Neural progenitor cell (in vitro differentiated cells): Measurements from ENCODE around the gene CRHR2.

Experiments used
- CTCF ChIP-seq: fragments of 200-600 bp; sonication (generic); IDR thresholded peaks from 2 replicates; pipeline ENCODE4 v1.5.1; 2017; ENCODE audit warnings: antibody characterized with exemption, mild to moderate bottlenecking
- EZH2 ChIP-seq: fragments of 200-600 bp; sonication (generic); IDR thresholded peaks from 2 replicates; pipeline ENCODE4 v1.6.1; 2017; ENCODE audit warnings: antibody characterized with exemption, mild to moderate bottlenecking, moderate library complexity

- TF ChIP-seq EZH2 (no peak), CTCF (no peak)
Measured at GRCh38 chr7:30700941-30701340, 18.7 kb upstream of the CRHR2 start.
